C4-2B (cell line): ENCODE measurements around the gene RIIAD1.

Source experiments
- CTCF ChIP-seq: fragments of 450-650 bp; conservative IDR thresholded peaks from 2 replicates; pipeline ENCODE4 v1.5.1; 2017; ENCODE audit warnings: mild to moderate bottlenecking
- ZFX ChIP-seq: fragments of 450-650 bp; IDR thresholded peaks from 2 replicates; pipeline ENCODE4 v1.6.1; 2017

DNA sequence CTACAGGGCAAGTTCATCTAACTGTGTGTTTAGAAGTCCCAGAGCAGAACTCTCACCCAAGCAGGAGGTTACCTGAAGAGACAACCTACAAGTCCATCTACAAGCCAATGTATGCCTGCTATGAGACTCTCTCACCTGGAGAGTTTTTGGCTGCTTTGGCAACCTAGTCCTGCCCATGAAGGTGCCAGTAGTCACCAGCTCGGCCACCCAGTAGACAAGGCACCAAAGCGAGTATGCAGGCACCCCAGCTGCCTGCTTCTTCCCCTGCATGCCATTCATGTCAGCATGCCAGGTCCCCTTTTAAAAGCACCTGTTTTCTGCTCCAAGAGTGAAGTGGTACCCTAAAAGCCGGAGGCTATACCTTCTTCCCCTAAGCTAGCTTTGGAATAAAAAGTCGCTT is 20.2 kb downstream of the RIIAD1 start:
- TF ChIP-seq CTCF: no peak
- TF ChIP-seq ZFX: no peak
